ENCODE measurements around the gene RAB6B. TPM values are rescaled to one million over a fixed set of nuclear protein-coding genes. Genes with fewer than 3 reads are reported as not detected.

RAB6B gene
- total RNA-seq, 4 donors from 2014 or later = 0.30 to 1.1 (median 0.65) TPM

DNA sequence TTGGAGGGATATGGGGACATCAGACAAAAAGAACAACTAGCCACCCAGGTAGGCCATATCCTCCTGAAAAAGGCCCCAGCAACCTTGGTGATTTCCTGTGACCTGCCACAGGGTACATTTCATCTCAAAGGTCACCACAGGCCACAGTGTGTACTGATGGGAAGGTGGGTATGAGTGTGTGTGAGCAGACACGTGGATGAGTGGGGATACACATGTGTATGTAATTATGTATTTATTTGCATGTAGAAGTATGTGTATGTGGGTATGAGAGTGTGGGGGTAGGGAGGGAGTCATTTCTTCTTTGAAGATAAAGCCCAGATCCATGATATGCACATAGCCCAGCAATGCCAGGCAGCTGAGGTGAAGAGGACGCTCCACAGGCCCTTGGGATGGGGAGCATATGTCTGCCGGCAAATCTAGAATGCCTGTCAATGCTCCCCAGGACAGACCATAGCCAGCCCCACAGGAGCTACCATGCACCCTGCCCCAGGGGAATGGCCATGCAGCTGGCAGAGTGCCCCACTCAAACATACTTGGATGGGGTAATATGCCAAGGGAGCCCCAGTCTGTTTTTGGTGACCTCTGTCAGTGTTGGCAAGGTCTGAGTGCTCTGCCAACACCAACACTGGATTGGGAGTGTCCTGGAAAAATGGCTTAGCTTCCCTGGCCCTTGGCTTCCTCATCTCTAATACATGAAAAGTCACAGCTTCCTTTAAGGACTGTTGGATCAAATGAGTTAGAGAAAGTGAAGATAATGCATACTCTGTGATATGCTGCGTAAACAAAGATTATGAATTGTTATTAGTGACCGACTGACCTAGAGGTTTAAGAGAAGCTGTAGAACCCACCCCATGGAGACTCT, 42.4 kb downstream of the RAB6B start:
- no peak for TF ChIP-seq POLR2A (IDR thresholded peaks at IDR 0.05)
- TF ChIP-seq CTCF (IDR thresholded peaks at IDR 0.05) = no peak
- DNase-seq (ENCODE audit: low spot score in 2 of 2) = peak in 1 of 2 donors; percentile 53
- no peak overlapping the region for H3K4me3 ChIP-seq (ENCODE audit: low read depth, poor library complexity, severe bottlenecking)
- intact Hi-C loops (cut with DNase I; ENCODE audit: low total_unique reads) = no loop called here
- 86 to 95% methylated on average over 5 of the region's 5 CpGs for WGBS, 2 donors

DNA sequence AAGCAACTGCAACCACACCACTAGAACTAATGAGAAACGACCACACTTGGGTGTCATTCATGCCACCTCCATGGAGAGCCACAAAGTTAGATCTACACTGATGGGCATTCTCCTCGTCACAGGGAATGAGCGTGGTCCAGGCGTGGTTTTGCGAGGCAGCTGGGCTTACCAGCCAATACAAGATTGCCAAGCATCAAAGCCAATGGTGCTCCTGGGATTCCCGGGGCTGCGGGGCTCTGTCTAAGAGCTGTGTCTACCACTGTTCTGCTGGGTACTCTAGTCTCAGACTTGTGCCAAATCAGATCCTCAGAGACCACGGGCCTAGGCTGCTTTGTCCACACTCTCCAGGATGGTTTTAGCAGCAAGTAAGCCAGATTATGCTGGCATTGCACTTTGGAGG, 43.8 kb downstream of the RAB6B start:
- H3K4me3 ChIP-seq (ENCODE audit: low read depth, poor library complexity, severe bottlenecking) = no peak overlapping the region
- WGBS, 2 donors = 94 to 96% methylated on average over 8 of the region's 8 CpGs
- no peak for DNase-seq (ENCODE audit: low spot score in 2 of 2)
- intact Hi-C loops (cut with DNase I; ENCODE audit: low total_unique reads) = no loop called here
- no peak for TF ChIP-seq CTCF (IDR thresholded peaks at IDR 0.05)
- TF ChIP-seq POLR2A (IDR thresholded peaks at IDR 0.05) = no peak

DNA sequence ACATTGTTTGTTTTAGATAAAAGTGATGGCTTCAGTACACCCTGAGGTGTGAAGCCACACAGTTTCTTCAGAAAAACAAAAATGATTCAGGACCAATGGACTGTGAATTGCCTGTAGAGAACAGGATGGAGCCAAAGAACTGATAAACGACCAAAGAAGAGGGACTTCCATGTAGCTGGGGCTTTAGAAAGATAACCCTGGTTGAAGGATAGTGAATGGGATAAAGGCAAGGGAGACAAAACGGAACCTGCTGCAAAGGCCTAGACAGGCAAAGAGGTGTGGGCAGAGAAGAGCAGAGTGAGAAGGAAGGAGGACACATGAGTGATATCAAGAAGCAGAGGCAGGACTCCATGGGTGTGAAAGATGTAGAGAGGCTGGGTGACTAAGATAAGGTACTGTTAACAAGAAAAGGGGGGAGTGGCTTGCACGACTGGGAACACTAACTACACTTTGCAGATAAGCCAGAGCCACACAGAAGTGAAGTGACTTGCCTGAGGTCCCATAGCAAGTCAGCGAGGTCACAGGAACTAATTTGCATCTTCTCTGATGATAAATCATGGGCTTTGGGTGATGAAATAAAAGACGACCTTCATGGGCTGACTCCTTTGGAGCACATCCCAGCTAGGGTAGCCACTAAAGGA, 44.3 kb downstream of the RAB6B start:
- intact Hi-C loops (cut with DNase I; ENCODE audit: low total_unique reads) = no loop called here
- DNase-seq (ENCODE audit: low spot score in 2 of 2) = peak in 1 of 2 donors; percentile 40
- TF ChIP-seq CTCF (IDR thresholded peaks at IDR 0.05) (no peak), POLR2A (IDR thresholded peaks at IDR 0.05) (no peak)
- no peak overlapping the region for H3K4me3 ChIP-seq (ENCODE audit: low read depth, poor library complexity, severe bottlenecking)
- WGBS, 2 donors = 77 to 83% methylated on average over 5 of the region's 5 CpGs

DNA sequence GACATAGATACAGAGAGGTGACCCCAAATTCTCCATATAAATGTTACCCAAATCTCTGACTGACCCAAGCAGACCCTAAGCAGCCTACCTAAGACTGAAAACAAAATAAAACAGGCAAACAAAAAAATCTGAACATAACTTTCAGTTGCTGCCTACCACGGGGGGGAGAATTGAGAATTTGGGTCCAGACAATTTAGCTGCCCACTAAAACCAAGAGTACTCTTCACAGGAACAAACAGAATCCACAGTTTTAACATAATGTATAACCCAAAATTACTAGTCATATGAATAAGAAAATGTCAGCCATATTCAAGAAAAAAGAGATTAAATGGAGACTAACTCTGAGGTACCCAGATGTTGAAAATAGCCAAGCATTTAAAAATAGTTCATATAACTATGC, 45.6 kb downstream of the RAB6B start:
- DNase-seq (ENCODE audit: low spot score in 2 of 2) = no peak
- no peak for TF ChIP-seq CTCF (IDR thresholded peaks at IDR 0.05)
- no peak for TF ChIP-seq POLR2A (IDR thresholded peaks at IDR 0.05)
- H3K4me3 ChIP-seq (ENCODE audit: low read depth, poor library complexity, severe bottlenecking) = no peak overlapping the region
- 92 to 97% methylated on average over 1 of the region's 1 CpG for WGBS, 2 donors
- intact Hi-C loops (cut with DNase I; ENCODE audit: low total_unique reads) = no loop called here

GRCh38 chr3:133849346-133849745, 46.3 kb downstream of the RAB6B start:
- DNase-seq (ENCODE audit: low spot score in 2 of 2) = no peak
- intact Hi-C loops (cut with DNase I; ENCODE audit: low total_unique reads) = no loop called here
- no peak for TF ChIP-seq POLR2A (IDR thresholded peaks at IDR 0.05)
- TF ChIP-seq CTCF (IDR thresholded peaks at IDR 0.05) = no peak
- H3K4me3 ChIP-seq (ENCODE audit: low read depth, poor library complexity, severe bottlenecking) = no peak overlapping the region
